ENCODE results near the gene TIPIN.

DNA sequence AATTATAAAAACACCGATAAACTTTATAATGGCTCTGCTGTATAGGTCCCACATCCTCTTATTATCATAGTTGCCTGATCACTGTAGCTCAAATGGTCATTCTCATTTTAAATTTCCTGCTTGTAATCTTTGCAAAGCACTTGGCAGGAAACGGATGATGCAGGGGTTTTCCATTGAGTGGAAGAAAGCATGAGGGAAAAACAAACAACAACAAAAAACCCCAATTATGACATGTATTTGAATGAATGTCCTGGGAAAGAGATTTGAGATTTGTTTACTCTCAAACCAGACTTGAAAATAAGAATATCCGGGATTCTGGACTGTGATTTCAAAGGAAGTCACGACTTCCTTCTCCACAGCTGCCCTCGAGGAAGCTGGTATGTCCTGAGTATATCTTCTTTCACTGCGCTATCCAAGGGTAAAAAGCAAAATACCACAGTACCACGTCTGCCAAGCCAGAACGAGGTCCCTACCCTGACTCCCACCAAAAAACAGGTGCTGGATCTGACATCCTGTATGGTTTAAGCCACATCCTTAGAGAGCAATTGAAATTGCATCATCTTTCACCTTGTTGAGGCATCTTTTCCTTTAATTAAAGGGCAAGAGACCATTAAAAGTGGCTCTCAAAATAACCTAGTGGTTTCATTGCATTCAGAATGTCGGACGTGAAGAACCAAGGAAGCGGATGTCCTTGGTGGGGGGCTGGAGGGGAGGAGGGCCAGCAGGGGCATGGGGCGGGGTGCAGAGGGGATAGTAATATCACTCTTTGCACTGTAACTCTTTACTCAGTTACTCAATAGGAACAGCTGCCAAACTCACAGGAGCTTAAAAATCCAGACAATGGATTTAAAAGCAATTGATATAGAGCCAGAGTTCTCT, 13.5 kb upstream of the TIPIN start:
- no peak for TF ChIP-seq POLR2A (IDR thresholded peaks at IDR 0.05)
- no peak for TF ChIP-seq POLR2AphosphoS5 (IDR thresholded peaks at IDR 0.05)

All from prostate gland (tissue), 1 donor.